Mammary epithelial cell (primary cell): ENCODE results near the gene FZD1.
A peak's percentile ranks its signal among the peaks of the same experiment; 100 is the strongest.

Experiments used
- EZH2 ChIP-seq: IDR thresholded peaks from 2 replicates; pipeline ENCODE4 v1.6.1; 2012; ENCODE audit warnings: low read length, inconsistent platforms, borderline replicate concordance
- TF ChIP-seq, protein P1 (sequence below), 2 donors: IDR thresholded peaks in 1 of 2; conservative IDR thresholded peaks in 1 of 2; 2 replicates each; pipeline ENCODE4 v1.5.1; 2011 to 2012; ENCODE audit warnings: inconsistent platforms in 2 of 2, low read length in 2 of 2, mild to moderate bottlenecking in 2 of 2, control low read depth in 1 of 2, low read depth in 1 of 2; ENCODE audit not compliant: insufficient read depth in 1 of 2; ENCODE audit errors: extremely low read depth in 1 of 2

DNA sequence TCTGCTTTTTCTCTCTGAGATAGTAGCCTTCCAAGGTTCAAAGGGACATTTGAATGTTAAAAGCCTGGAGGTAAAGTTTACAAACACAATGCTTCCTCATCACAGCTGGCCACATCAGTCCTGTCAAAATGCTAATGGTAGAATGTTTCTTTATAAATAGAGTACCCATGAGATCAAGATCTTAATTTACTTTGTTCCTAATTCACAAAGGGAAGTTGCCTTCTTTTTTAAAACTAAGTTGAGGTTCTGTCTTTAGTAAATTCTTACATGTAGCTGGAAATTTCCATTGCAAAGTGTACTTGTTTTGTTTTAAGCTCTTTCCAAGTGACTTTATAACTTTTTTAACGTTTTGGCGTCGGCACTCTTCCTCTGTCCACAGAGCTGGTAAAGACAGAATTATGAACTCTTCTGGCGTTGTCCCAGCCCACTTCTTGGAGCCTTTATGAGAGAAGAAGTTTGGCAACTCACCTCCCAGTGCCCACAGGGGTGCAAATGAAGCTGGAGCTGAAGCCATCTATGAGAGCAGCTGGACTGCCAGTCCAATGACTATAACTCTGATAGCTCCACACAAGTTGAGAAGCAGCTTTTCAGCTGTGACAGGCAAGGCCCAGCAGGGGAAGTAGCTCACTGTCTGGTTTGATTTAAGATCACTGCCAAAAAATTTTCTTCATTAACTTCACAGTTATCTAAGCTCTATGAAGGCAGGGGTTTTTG, 23.3 kb downstream of the FZD1 start:
- TF ChIP-seq, protein P1, sequence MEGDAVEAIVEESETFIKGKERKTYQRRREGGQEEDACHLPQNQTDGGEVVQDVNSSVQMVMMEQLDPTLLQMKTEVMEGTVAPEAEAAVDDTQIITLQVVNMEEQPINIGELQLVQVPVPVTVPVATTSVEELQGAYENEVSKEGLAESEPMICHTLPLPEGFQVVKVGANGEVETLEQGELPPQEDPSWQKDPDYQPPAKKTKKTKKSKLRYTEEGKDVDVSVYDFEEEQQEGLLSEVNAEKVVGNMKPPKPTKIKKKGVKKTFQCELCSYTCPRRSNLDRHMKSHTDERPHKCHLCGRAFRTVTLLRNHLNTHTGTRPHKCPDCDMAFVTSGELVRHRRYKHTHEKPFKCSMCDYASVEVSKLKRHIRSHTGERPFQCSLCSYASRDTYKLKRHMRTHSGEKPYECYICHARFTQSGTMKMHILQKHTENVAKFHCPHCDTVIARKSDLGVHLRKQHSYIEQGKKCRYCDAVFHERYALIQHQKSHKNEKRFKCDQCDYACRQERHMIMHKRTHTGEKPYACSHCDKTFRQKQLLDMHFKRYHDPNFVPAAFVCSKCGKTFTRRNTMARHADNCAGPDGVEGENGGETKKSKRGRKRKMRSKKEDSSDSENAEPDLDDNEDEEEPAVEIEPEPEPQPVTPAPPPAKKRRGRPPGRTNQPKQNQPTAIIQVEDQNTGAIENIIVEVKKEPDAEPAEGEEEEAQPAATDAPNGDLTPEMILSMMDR (conservative IDR thresholded peaks at IDR 0.05 in 1 of 2, IDR thresholded peaks at IDR 0.05 in 1 of 2; ENCODE audit: extremely low read depth in 1 of 2, insufficient read depth in 1 of 2, low read depth in 1 of 2, low read length in 2 of 2): peak; percentile 10 to 16
- no peak for TF ChIP-seq EZH2
